Measurements from ENCODE around the gene ZNF598. TPM values are rescaled to one million over a fixed set of nuclear protein-coding genes. Genes with fewer than 3 reads are reported as not detected.

Gene ZNF598
- total RNA-seq, 6 experiments from 2014 or later: 37.1 to 48.1 (median 40.7) TPM

DNA sequence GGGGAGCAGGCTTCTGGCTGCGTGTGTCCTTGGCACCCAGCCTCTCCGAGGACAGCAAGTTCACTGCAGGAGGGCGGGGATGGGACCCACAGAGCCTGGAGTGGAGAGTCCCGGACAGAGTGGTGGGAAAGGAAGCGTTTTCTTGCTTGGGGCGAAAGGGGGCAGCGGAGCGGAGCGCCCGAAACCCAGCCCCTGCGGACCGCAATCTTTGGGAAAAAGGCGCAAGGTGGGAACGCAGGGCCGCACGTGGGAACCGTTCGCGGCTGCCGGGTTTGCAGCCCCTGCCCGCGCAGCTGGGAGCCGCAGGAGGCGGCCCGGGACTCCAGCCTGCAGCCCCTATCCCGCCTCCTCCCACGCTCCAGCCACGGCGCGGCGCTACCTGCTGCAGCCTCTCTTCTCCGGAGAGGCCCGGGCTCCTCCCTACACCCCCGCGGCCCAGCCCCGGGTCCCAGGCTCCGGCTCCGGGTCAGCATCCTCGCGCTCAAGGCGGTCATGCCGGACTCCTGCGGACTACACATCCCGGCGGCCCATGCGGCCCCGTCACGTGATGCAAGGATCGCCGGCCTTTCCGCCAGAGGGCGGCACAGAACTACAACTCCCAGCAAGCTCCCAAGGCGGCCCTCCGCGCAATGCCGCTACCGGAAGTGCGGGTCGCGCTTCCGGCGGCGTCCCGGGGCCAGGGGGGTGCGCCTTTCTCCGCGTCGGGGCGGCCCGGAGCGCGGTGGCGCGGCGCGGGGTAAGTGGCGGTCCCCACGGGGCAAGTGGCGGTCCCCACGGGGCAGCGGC lies 37.9 kb upstream of the ZNF598 start, which contains the start of the genes NTHL1 and TSC2:
NTHL1 (minus strand) TSS at position 505 of the 786 bp plus-strand sequence; CDS start at position 494, 11 bp downstream.
TSC2 (plus strand) TSS at position 656 of the 786 bp plus-strand sequence. CDS start 631 bp downstream, outside the sequence.
- Mint-ChIP-seq H3K27ac (peak within 1 kb of the TSS; percentile 67), H3K4me3 (peak within 1 kb of the TSS; percentile 96), H3K36me3 (ENCODE audit: low read depth) (no peaks in the 10 kb centered on the region; the same call in 1 of the 2 replicates), H3K4me1 (ENCODE audit: low read depth) (peaks cover 26% of the 10 kb centered on the region), H3K27me3 (ENCODE audit: insufficient read depth) (no peaks in the 10 kb centered on the region; the same call in 1 of the 2 replicates), H3K9me3 (no peaks in the 10 kb centered on the region)
- peak; percentile 95 for DNase-seq
- TF ChIP-seq, protein P1, sequence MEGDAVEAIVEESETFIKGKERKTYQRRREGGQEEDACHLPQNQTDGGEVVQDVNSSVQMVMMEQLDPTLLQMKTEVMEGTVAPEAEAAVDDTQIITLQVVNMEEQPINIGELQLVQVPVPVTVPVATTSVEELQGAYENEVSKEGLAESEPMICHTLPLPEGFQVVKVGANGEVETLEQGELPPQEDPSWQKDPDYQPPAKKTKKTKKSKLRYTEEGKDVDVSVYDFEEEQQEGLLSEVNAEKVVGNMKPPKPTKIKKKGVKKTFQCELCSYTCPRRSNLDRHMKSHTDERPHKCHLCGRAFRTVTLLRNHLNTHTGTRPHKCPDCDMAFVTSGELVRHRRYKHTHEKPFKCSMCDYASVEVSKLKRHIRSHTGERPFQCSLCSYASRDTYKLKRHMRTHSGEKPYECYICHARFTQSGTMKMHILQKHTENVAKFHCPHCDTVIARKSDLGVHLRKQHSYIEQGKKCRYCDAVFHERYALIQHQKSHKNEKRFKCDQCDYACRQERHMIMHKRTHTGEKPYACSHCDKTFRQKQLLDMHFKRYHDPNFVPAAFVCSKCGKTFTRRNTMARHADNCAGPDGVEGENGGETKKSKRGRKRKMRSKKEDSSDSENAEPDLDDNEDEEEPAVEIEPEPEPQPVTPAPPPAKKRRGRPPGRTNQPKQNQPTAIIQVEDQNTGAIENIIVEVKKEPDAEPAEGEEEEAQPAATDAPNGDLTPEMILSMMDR (IDR thresholded peaks at IDR 0.05): peak; percentile 81

DNA sequence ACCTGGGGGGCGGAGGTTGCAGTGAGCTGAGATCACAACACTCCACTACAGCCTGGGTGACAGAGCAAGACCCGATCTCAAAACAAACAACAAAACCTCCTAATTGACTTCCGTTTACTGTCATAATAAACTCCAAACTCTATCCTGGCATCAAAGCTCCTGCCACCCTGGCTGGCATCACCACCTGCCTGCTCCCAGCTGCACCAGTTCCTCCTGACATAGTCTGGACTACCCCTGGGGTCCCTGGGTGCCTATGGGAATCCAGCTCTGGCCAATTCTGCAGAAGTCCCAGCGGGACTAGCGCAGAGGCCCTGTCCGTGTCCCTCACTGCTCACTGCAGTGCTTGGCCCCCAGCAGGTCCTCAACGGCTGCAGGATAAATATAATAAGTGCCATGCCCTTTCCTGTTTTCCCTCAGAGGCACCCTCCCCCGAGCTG lies 37.3 kb upstream of the ZNF598 start:
- no peak for DNase-seq
- TF ChIP-seq, protein P1 (IDR thresholded peaks at IDR 0.05): no peak
- H3K4me3 Mint-ChIP-seq: peak overlapping the region; percentile 96
- peak overlapping the region; percentile 55 for H3K27ac Mint-ChIP-seq
- H3K4me1 Mint-ChIP-seq (ENCODE audit: low read depth): peaks cover 26% of the 10 kb centered on the region
- H3K27me3 Mint-ChIP-seq (ENCODE audit: insufficient read depth): no peaks in the 10 kb centered on the region; the same call in 1 of the 2 replicates
- H3K9me3 Mint-ChIP-seq: no peaks in the 10 kb centered on the region
- no peaks in the 10 kb centered on the region; the same call in 1 of the 2 replicates for H3K36me3 Mint-ChIP-seq (ENCODE audit: low read depth)

DNA sequence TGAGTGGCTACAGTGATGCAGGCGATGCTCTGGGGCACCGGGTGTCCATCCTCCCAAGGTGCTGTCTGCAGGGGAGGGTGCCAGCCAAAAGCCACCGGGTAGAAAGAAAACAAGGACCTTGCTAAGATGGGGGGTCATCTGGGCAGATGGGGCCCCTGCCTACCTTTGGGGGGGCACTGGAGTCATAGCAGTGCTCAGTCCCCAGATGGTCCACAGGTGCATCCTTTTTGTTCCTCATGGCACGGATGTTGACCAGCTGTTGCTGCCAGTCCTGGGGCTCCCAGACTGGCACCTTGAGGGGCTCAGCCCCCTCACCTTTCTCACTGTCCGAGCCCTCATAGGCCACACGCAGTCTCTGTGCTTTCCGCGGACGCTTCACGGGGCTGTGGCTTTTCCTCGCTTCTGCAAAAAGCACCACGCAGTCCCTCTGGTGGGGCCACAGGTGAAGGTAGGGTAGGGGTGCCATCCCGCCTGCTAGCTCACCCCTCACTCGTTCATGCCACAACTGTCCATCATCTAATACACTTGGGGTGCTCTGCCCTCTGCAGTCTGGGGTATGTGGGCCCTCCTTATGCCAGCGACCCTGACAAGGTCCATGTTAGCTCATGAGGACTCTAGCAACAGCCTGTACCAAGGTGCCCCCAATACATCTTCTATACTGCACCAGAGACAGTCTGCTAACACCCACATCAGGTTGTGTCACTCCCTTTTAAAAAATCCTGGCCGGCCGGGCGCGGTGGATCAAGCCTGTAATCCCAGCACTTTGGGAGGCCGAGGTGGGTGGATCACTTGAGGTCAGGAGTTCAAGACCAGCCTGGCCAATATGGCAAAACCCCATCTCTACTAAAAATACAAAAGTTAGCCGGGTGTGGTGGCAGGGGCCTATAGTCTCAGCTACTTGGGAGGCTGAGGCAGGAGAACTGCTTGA lies 36.6 kb upstream of the ZNF598 start:
- Mint-ChIP-seq H3K9me3 (no peaks in the 10 kb centered on the region), H3K4me1 (ENCODE audit: low read depth) (peaks cover 26% of the 10 kb centered on the region), H3K36me3 (ENCODE audit: low read depth) (no peaks in the 10 kb centered on the region), H3K27ac (peak overlapping the region; percentile 55; the same call in 1 of the 2 replicates), H3K27me3 (ENCODE audit: insufficient read depth) (no peaks in the 10 kb centered on the region; the same call in none of the 2 replicates), H3K4me3 (peak overlapping the region; percentile 96)
- DNase-seq: no peak
- TF ChIP-seq, protein P1 (IDR thresholded peaks at IDR 0.05): no peak

DNA sequence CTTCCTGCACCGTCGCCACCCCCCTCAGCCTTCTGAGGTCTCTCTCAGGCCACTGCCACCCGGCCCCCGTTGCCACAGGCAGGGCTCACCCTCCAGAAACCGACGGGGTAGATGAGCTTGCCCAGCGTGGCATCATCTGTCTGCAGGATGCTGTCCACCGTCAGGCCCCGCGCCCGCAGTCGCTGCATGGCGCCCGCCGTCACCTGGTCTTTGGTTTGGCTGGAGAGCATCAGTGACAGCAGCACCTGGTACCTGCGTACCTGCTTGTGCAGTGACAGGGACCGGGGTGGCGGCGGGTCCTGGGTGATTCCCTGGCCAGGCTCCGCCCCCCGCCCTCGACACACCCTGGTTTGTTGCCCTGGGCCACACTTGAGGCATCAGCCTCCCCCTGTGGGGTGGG lies 34.9 kb upstream of the ZNF598 start:
- H3K27me3 Mint-ChIP-seq (ENCODE audit: insufficient read depth): no peaks in the 10 kb centered on the region; the same call in none of the 2 replicates
- TF ChIP-seq, protein P1 (IDR thresholded peaks at IDR 0.05): no peak
- H3K9me3 Mint-ChIP-seq: no peaks in the 10 kb centered on the region
- no peak for DNase-seq
- H3K4me1 Mint-ChIP-seq (ENCODE audit: low read depth): peaks cover 30% of the 10 kb centered on the region
- H3K36me3 Mint-ChIP-seq (ENCODE audit: low read depth): no peaks in the 10 kb centered on the region
- H3K4me3 Mint-ChIP-seq: no peak overlapping the region
- H3K27ac Mint-ChIP-seq: no peak overlapping the region
